ENCODE results near the gene CNN3.

DNA sequence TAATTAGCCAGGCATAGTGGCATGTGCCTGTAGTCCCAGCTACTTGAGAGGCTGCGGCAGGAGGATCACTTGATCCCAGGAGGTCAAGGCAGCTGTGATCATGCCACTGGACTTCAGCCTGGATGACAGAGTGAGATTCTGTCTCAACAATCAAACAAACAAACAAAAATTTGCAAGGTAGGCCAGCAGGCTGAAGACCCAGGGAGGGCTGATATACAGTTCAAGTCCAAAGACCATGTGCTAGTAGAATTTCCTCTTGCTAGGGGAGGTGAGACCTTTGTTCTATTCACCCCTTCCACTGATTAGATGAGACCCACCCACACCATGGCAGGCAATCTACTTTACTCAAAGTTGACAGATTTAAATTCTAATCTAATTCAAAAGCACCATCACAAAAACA lies 31.2 kb upstream of the CNN3 start:
- TF ChIP-seq, protein P1, sequence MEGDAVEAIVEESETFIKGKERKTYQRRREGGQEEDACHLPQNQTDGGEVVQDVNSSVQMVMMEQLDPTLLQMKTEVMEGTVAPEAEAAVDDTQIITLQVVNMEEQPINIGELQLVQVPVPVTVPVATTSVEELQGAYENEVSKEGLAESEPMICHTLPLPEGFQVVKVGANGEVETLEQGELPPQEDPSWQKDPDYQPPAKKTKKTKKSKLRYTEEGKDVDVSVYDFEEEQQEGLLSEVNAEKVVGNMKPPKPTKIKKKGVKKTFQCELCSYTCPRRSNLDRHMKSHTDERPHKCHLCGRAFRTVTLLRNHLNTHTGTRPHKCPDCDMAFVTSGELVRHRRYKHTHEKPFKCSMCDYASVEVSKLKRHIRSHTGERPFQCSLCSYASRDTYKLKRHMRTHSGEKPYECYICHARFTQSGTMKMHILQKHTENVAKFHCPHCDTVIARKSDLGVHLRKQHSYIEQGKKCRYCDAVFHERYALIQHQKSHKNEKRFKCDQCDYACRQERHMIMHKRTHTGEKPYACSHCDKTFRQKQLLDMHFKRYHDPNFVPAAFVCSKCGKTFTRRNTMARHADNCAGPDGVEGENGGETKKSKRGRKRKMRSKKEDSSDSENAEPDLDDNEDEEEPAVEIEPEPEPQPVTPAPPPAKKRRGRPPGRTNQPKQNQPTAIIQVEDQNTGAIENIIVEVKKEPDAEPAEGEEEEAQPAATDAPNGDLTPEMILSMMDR (IDR thresholded peaks at IDR 0.05) = no peak
- TF ChIP-seq POLR2A (IDR thresholded peaks at IDR 0.05) = no peak

Data from right lobe of liver (tissue), 4 donors.